Activated naive CD4-positive, alpha-beta T cell treated with anti-CD3 and anti-CD28 coated beads, Interleukin-2, amount 10 ng/mL, durations not matched to agents 7 days and 5 days (primary cell): ENCODE measurements around the gene IFNA17.
"Not testable (repeated sequence)": the region's sequence is repeated elsewhere in the genome, so short reads cannot be mapped to it uniquely, and the experiment has no call there.

Source experiments
- CTCF ChIA-PET: fragments of 350-600 bp; sonication (Branson Sonifier 250); formaldehyde crosslinking; loops from one replicate; lab custom pipeline; 2021; ENCODE audit warnings: antibody characterized with exemption; lab: Charles Lee
- DNase-seq: peaks from one replicate; pipeline ENCODE4 v3.0.0-alpha.2; 2020
- H3K27ac Mint-ChIP-seq: one replicate; pipeline ENCODE4 v1.8.0; 2021; ENCODE audit warnings: mild to moderate bottlenecking, moderate library complexity, mixed read lengths
- H3K27me3 Mint-ChIP-seq: one replicate; pipeline ENCODE4 v1.8.0; 2021; ENCODE audit warnings: mild to moderate bottlenecking, mixed read lengths
- H3K36me3 Mint-ChIP-seq: one replicate; pipeline ENCODE4 v1.8.0; 2021; ENCODE audit warnings: mixed read lengths
- H3K4me1 Mint-ChIP-seq: one replicate; pipeline ENCODE4 v1.8.0; 2021; ENCODE audit warnings: mixed read lengths
- H3K4me3 Mint-ChIP-seq: one replicate; pipeline ENCODE4 v1.8.0; 2021; ENCODE audit warnings: mild to moderate bottlenecking, moderate library complexity, mixed read lengths
- H3K9me3 Mint-ChIP-seq: one replicate; pipeline ENCODE4 v1.8.0; 2021; ENCODE audit warnings: mixed read lengths

IFNA17 gene

GRCh38 chr9:21235468-21236359 is 7.7 kb upstream of the IFNA17 start:
- not testable (repeated sequence) for H3K4me1 Mint-ChIP-seq, H3K4me3 Mint-ChIP-seq, H3K9me3 Mint-ChIP-seq, H3K27ac Mint-ChIP-seq, H3K36me3 Mint-ChIP-seq
- H3K27me3 Mint-ChIP-seq = peaks cover 46% of the 10 kb centered on the region
- DNase-seq = peak; percentile 50
- CTCF ChIA-PET = interaction anchor here (0.6 to 3.3 kb wide), 19 partner anchors 8 to 552 kb away, joined by 3 to 13 read pairs (median 4); no protein-coding TSS in a partner anchor

GRCh38 chr9:21234153-21234687 is 6.2 kb upstream of the IFNA17 start:
- no peak for DNase-seq
- Mint-ChIP-seq H3K9me3 (no peaks in the 10 kb centered on the region), H3K27me3 (peaks cover 33% of the 10 kb centered on the region), H3K4me1 (peaks cover 8% of the 10 kb centered on the region), H3K36me3 (no peaks in the 10 kb centered on the region), H3K27ac (no peak overlapping the region), H3K4me3 (no peak overlapping the region)
- CTCF ChIA-PET = interaction anchor here (0.7 to 3.3 kb wide), 3 partner anchors 18 to 474 kb away, joined by 3 to 12 read pairs (median 6); no protein-coding TSS in a partner anchor

- Mint-ChIP-seq H3K27me3 (peaks cover 31% of the 10 kb centered on the region), H3K4me3 (no peak overlapping the region), H3K36me3 (no peaks in the 10 kb centered on the region), H3K9me3 (no peaks in the 10 kb centered on the region), H3K4me1 (peaks cover 8% of the 10 kb centered on the region), H3K27ac (no peak overlapping the region)
- no peak for DNase-seq
- CTCF ChIA-PET = interaction anchor here (0.9 kb wide), 1 partner anchor 19 kb away, joined by 3 read pairs; no protein-coding TSS in a partner anchor
Measured at GRCh38 chr9:21233258-21233657, 5.2 kb upstream of the IFNA17 start.

GRCh38 chr9:21217211-21217610 is 10.8 kb downstream of the IFNA17 start, which contains the start of gene IFNA16:
Gene IFNA16 (minus strand): TSS chr9:21217311. CDS start chr9:21217305, 6 bp downstream.
- CTCF ChIA-PET = interaction anchor here (1.1 kb wide), 1 partner anchor 22 kb away, joined by 6 read pairs; no protein-coding TSS in a partner anchor
- peaks cover 34% of the 10 kb centered on the region for H3K27me3 Mint-ChIP-seq
- DNase-seq, H3K27ac Mint-ChIP-seq, H3K4me3 Mint-ChIP-seq, H3K4me1 Mint-ChIP-seq, H3K9me3 Mint-ChIP-seq, H3K36me3 Mint-ChIP-seq: not testable (repeated sequence)

GRCh38 chr9:21213411-21214326 is 14.4 kb downstream of the IFNA17 start:
- not testable (repeated sequence) for H3K27ac Mint-ChIP-seq, H3K4me3 Mint-ChIP-seq, DNase-seq, H3K36me3 Mint-ChIP-seq, H3K9me3 Mint-ChIP-seq, H3K4me1 Mint-ChIP-seq
- CTCF ChIA-PET = interaction anchor here (0.6 to 1.6 kb wide), 14 partner anchors 15 to 586 kb away, joined by 3 to 8 read pairs (median 3); partner anchors contain the start of gene IFNA17
- peaks cover 23% of the 10 kb centered on the region for H3K27me3 Mint-ChIP-seq

- not testable (repeated sequence) for H3K9me3 Mint-ChIP-seq, H3K27ac Mint-ChIP-seq, H3K4me1 Mint-ChIP-seq, H3K36me3 Mint-ChIP-seq, H3K4me3 Mint-ChIP-seq, DNase-seq
- H3K27me3 Mint-ChIP-seq = peaks cover 22% of the 10 kb centered on the region
- CTCF ChIA-PET = interaction anchor here (1.0 kb wide), 1 partner anchor 30 kb away, joined by 5 read pairs; no protein-coding TSS in a partner anchor
Measured at GRCh38 chr9:21212160-21212559, 15.9 kb downstream of the IFNA17 start.

GRCh38 chr9:21210782-21211181 is 17.2 kb downstream of the IFNA17 start:
- DNase-seq, H3K27ac Mint-ChIP-seq, H3K9me3 Mint-ChIP-seq, H3K36me3 Mint-ChIP-seq, H3K4me1 Mint-ChIP-seq, H3K4me3 Mint-ChIP-seq, CTCF ChIA-PET: not testable (repeated sequence)
- peaks cover 19% of the 10 kb centered on the region for H3K27me3 Mint-ChIP-seq

DNA sequence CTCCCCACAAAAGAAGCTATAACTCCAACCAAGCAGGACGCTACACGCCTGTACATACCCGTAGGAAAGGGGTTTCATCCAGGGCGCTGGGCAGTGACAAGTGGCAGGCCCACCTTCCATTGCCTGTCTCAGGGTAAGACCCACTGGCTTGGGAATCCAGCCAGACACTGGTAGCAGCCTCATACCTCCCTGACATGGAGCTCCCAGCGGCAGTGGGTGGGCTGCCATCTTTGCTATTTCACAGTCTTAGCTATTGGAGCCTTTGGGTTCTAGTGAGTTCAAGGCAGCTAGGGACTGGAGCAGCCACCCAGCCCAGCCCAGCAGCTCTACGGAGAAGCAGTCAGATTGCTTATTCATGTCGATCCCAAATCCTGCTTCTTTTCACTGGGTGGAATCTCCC is 17.7 kb downstream of the IFNA17 start:
- Mint-ChIP-seq H3K27ac (no peak overlapping the region), H3K4me1 (peaks cover 4% of the 10 kb centered on the region), H3K36me3 (no peaks in the 10 kb centered on the region), H3K9me3 (no peaks in the 10 kb centered on the region), H3K27me3 (peaks cover 15% of the 10 kb centered on the region), H3K4me3 (no peak overlapping the region)
- CTCF ChIA-PET = interaction anchor here (0.6 kb wide), 1 partner anchor 71 kb away, joined by 3 read pairs; no protein-coding TSS in a partner anchor
- DNase-seq = no peak

GRCh38 chr9:21207043-21207442 is 21.0 kb downstream of the IFNA17 start, which contains the start of gene IFNA10:
Gene IFNA10 (minus strand): TSS chr9:21207143. CDS start chr9:21207097, 46 bp downstream.
- CTCF ChIA-PET = interaction anchor here (1.2 kb wide), 1 partner anchor 12 kb away, joined by 5 read pairs; no protein-coding TSS in a partner anchor
- not testable (repeated sequence) for H3K4me1 Mint-ChIP-seq, H3K27ac Mint-ChIP-seq, H3K4me3 Mint-ChIP-seq, H3K36me3 Mint-ChIP-seq, H3K9me3 Mint-ChIP-seq, DNase-seq
- H3K27me3 Mint-ChIP-seq = peaks cover 12% of the 10 kb centered on the region

DNA sequence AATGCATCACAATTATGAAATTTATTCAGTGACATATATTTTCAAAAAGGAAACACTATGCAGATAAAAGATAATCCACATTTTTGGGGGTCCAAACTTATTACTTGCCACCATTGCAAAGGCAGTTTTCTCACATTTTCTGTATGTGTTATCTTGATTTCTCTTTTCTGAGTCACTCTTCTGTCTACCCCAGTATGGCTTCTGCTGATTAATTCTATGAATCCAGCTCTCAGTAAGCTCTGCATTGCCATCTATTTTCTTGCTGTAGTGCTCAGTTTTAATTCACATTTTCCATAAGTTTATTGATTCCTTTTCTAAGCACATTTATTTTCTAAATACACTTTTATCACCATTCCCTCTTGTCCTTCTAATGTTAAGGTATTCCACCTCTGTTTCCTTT is 22.8 kb downstream of the IFNA17 start:
- Mint-ChIP-seq H3K27me3 (peaks cover 16% of the 10 kb centered on the region), H3K36me3 (no peaks in the 10 kb centered on the region), H3K27ac (no peak overlapping the region), H3K4me3 (no peak overlapping the region), H3K9me3 (no peaks in the 10 kb centered on the region), H3K4me1 (no peaks in the 10 kb centered on the region)
- CTCF ChIA-PET = no interaction called here
- no peak for DNase-seq

GRCh38 chr9:21202105-21202504 is 25.9 kb downstream of the IFNA17 start, which contains the start of gene IFNA7:
Gene IFNA7 (minus strand): TSS chr9:21202205. CDS start chr9:21202165, 40 bp downstream.
- DNase-seq, CTCF ChIA-PET, H3K36me3 Mint-ChIP-seq, H3K27ac Mint-ChIP-seq, H3K9me3 Mint-ChIP-seq, H3K4me3 Mint-ChIP-seq, H3K4me1 Mint-ChIP-seq: not testable (repeated sequence)
- peaks cover 25% of the 10 kb centered on the region for H3K27me3 Mint-ChIP-seq

DNA sequence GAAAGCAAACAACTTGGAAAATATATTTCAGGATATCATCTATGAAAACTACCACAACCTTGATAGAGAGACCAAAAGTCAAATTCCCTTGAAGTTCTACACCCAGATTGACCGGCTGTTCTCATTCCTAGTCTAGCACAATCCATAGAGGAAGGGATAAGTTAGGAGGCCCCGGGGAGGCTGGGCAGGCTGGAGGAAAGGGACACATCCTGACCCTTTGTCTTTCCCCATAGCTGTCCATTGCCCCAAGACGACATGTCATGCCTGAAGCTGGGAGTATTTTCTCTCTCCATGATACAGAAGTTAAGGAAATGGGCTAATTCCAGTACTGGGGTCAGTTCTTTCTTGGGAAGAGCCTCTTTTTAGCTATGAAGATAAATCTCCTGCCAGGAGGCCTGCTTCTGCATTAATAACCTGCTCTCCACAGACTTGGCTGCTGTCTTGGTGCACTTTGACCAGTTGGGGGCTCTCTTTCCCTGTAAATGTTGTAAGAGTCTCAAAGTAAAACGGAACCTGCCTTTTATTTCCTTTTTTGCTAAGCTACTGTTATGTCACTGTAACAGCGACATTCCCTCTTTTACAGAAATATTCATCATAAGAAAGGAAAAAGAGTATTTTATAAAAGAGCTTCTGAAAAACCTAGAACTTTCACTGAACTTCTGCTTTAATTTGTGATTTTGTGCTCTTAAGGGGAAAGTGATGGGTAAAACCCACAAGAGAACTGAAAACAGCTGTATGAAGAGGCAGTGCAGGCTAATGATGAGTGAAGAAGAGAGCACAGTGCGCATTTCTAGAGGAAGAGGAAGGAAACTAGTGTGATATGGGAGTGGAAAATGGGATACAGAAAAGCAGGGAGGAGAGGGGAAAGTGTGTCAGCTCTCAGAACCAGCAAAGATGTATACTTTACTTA is 32.9 kb downstream of the IFNA17 start:
- not testable (repeated sequence) for H3K9me3 Mint-ChIP-seq, H3K4me1 Mint-ChIP-seq, H3K4me3 Mint-ChIP-seq, H3K27ac Mint-ChIP-seq, H3K36me3 Mint-ChIP-seq
- CTCF ChIA-PET = interaction anchor here (0.7 to 2.3 kb wide), 18 partner anchors 10 to 595 kb away, joined by 3 to 13 read pairs (median 4); partner anchors contain the start of genes IFNA10 and IFNA16
- peaks cover 38% of the 10 kb centered on the region for H3K27me3 Mint-ChIP-seq
- peak; percentile 58 for DNase-seq
